Measurements from ENCODE around the gene CYGB. TPM values are rescaled to one million over a fixed set of nuclear protein-coding genes. Genes with fewer than 3 reads are reported as not detected.

CYGB gene
- total and polyA plus RNA-seq, 2 of the 13 experiments (the other 11 are each of a cell fraction or from before 2014, with no cell fraction given): 18.9 to 27.1 TPM

- no TSS peak for BruUV-seq (replicated peaks)
- POLR2A ChIA-PET: interaction anchor here (0.9 to 8.2 kb wide), 23 partner anchors 7 to 120 kb away, joined by 3 to 252 read pairs (median 7); partner anchors contain the start of genes AANAT, PRCD and UBE2O
- H3K9me3 ChIP-seq (ENCODE audit: low read length): no peaks in the 10 kb centered on the region
- peak overlapping the region; percentile 100 for H3K4me2 ChIP-seq (ENCODE audit: low read depth, low read length)
- CTCF ChIA-PET (ENCODE audit: low intra/inter-chr PET ratio, low total read pairs): interaction anchor here (1.2 kb wide), 1 partner anchor 37 kb away, joined by 3 read pairs; no protein-coding TSS in a partner anchor
- intact Hi-C loops (cut with micrococcal nuclease; ENCODE audit: unreplicated experiment) (no loop called here), in situ Hi-C loops (cut with HindIII; ENCODE audit: extremely low pct_ligation_motif_present, low pct_unique_long_range_greater_than_20kb) (no loop called here)
- peak overlapping the region; percentile 61; the same call in 1 of the 2 replicates for H3K9ac ChIP-seq (ENCODE audit: insufficient read depth, low read depth, low read length)
- no peak for ATAC-seq
- peaks cover 3% of the 10 kb centered on the region; the same call in 1 of the 2 replicates for H4K20me1 ChIP-seq (ENCODE audit: insufficient read depth, low read length)
- no peaks in the 10 kb centered on the region for H3K36me3 ChIP-seq (replicated peaks in 1 of 2; ENCODE audit: control insufficient read depth in 1 of 2, insufficient read depth in 2 of 2, low read length in 2 of 2)
- H2AFZ ChIP-seq (ENCODE audit: low read length): no peak overlapping the region
- no peak for FAIRE-seq
- H3K4me3 ChIP-seq (replicated peaks in 1 of 3; ENCODE audit: insufficient read depth in 1 of 3, low read depth in 2 of 3, low read length in 3 of 3): peak overlapping the region; percentile 36 to 99 (median 96)
- peaks cover 0 to 7% of the 10 kb centered on the region in 2 experiments; a peak in 1 of 5 replicates for H3K27me3 ChIP-seq (ENCODE audit: control insufficient read depth in 1 of 2, insufficient read depth in 2 of 2, low read length in 2 of 2)
- H3K4me1 ChIP-seq (ENCODE audit: insufficient read depth, low read length): peaks cover 65% of the 10 kb centered on the region
- DNase-seq (ENCODE audit: low spot score): no peak
- peaks cover 23% of the 10 kb centered on the region for H3K79me2 ChIP-seq (ENCODE audit: insufficient read depth, low read length)
- WGBS (ENCODE audit: low lambda C conversion rate): 18% methylated on average over 8 of the region's 8 CpGs
- H3K27ac ChIP-seq (ENCODE audit: extremely low read length, insufficient read depth, low read length): no peak overlapping the region
- TF ChIP-seq TCF7L2 (IDR thresholded peaks at IDR 0.05; ENCODE audit: low read depth, low read length) (no peak), GZF1 (CRISPR knock-in tag; IDR thresholded peaks at IDR 0.05) (0 out of 2 replicates have a peak, but pooled peaks have one; percentile 19), ZMYM3 (CRISPR knock-in tag; IDR thresholded peaks at IDR 0.05) (peak; percentile 85), RARA (CRISPR knock-in tag; IDR thresholded peaks at IDR 0.05) (peak; percentile 61; the same call in 1 of the 2 replicates), ZNF263 (CRISPR knock-in tag; IDR thresholded peaks at IDR 0.05) (peak; percentile 75), KLF11 (CRISPR knock-in tag; IDR thresholded peaks at IDR 0.05) (no peak), PATZ1 (CRISPR knock-in tag; IDR thresholded peaks at IDR 0.05) (0 out of 2 replicates have a peak, but pooled peaks have one; percentile 4), HMG20A (CRISPR knock-in tag; IDR thresholded peaks at IDR 0.05; ENCODE audit: borderline replicate concordance) (no peak), ARNT (IDR thresholded peaks at IDR 0.05) (no peak), ZNF33A (CRISPR knock-in tag; IDR thresholded peaks at IDR 0.05; ENCODE audit: borderline replicate concordance) (no peak), HES4 (CRISPR knock-in tag; IDR thresholded peaks at IDR 0.05; ENCODE audit: borderline replicate concordance) (no peak), ZNF235 (CRISPR knock-in tag; IDR thresholded peaks at IDR 0.05; ENCODE audit: borderline replicate concordance) (no peak), HIVEP1 (CRISPR knock-in tag; IDR thresholded peaks at IDR 0.05) (0 out of 2 replicates have a peak, but pooled peaks have one; percentile 5), ZNF577 (CRISPR knock-in tag; IDR thresholded peaks at IDR 0.05; ENCODE audit: borderline replicate concordance, low read depth) (no peak), ZNF543 (CRISPR knock-in tag; IDR thresholded peaks at IDR 0.05) (peak; percentile 6; the same call in 1 of the 2 replicates), ZNF30 (CRISPR knock-in tag; IDR thresholded peaks at IDR 0.05) (no peak)
- TF ChIP-seq, protein P1, sequence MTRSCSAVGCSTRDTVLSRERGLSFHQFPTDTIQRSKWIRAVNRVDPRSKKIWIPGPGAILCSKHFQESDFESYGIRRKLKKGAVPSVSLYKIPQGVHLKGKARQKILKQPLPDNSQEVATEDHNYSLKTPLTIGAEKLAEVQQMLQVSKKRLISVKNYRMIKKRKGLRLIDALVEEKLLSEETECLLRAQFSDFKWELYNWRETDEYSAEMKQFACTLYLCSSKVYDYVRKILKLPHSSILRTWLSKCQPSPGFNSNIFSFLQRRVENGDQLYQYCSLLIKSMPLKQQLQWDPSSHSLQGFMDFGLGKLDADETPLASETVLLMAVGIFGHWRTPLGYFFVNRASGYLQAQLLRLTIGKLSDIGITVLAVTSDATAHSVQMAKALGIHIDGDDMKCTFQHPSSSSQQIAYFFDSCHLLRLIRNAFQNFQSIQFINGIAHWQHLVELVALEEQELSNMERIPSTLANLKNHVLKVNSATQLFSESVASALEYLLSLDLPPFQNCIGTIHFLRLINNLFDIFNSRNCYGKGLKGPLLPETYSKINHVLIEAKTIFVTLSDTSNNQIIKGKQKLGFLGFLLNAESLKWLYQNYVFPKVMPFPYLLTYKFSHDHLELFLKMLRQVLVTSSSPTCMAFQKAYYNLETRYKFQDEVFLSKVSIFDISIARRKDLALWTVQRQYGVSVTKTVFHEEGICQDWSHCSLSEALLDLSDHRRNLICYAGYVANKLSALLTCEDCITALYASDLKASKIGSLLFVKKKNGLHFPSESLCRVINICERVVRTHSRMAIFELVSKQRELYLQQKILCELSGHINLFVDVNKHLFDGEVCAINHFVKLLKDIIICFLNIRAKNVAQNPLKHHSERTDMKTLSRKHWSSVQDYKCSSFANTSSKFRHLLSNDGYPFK (CRISPR knock-in tag; IDR thresholded peaks at IDR 0.05; ENCODE audit: borderline replicate concordance): peak; percentile 56; the same call in 1 of the 2 replicates
- TF ChIP-seq, protein P2, sequence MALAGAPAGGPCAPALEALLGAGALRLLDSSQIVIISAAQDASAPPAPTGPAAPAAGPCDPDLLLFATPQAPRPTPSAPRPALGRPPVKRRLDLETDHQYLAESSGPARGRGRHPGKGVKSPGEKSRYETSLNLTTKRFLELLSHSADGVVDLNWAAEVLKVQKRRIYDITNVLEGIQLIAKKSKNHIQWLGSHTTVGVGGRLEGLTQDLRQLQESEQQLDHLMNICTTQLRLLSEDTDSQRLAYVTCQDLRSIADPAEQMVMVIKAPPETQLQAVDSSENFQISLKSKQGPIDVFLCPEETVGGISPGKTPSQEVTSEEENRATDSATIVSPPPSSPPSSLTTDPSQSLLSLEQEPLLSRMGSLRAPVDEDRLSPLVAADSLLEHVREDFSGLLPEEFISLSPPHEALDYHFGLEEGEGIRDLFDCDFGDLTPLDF (CRISPR knock-in tag; IDR thresholded peaks at IDR 0.05): no peak
Measured at GRCh38 chr17:76502341-76503211, 34.9 kb downstream of the CYGB start.
